Pancreas (tissue), 10 donors: Measurements from ENCODE around the gene SRD5A3. TPM values are rescaled to one million over a fixed set of nuclear protein-coding genes. Genes with fewer than 3 reads are reported as not detected.

Experiments
- ATAC-seq, 4 donors: fragments of 200-7000 bp; cut with Tn5 transposase; one replicate each; pipeline versions ENCODE4 v1.8.0 to v1.9.1; 2020; ENCODE audit warnings: mild to moderate bottlenecking in 4 of 4, moderate library complexity in 4 of 4
- DNase-seq, 6 donors: peaks; one replicate each; pipeline ENCODE4 v3.0.0-alpha.2; 2020
- FAIRE-seq: peaks from 2 replicates; lab custom pipeline; 2012; peaks lifted over from hg19 to GRCh38; lab: Jason Lieb, UNC
- H3K27ac ChIP-seq, 4 donors: fragments of 200-600 bp; sonication (generic); 1 replicate in 3 of 4; 2 replicates in 1 of 4; pipeline versions ENCODE4 v1.5.0 to v1.8.0; 2020
- H3K27me3 ChIP-seq, 4 donors: fragments of 200-600 bp; one replicate each; pipeline ENCODE4 v1.8.0; 2021
- H3K36me3 ChIP-seq, 3 donors: fragments of 200-600 bp; sonication (generic) in 1 of 3; one replicate each; pipeline versions ENCODE4 v1.5.0 to v1.8.0; 2020 to 2021
- H3K4me1 ChIP-seq, 3 donors: fragments of 200-600 bp; one replicate each; pipeline ENCODE4 v1.8.0; 2021
- H3K4me3 ChIP-seq, 4 donors: fragments of 200-600 bp; sonication (generic) in 2 of 4; one replicate each; pipeline versions ENCODE4 v1.5.0 to v1.8.0; 2020 to 2021
- H3K9me3 ChIP-seq, 4 donors: fragments of 200-600 bp; one replicate each; pipeline ENCODE4 v1.8.0; 2021
- WGBS, 2 donors: extraction: QIAGEN DNeasy Blood & Tissue Kit; methylation state at CpG; one replicate each; pipeline ENCODE4 v1.1.7; 2013; 5-methylcytosine and 5-hydroxymethylcytosine counted together
- intact Hi-C, 3 donors: fragments of 100-400 bp; cut with DNase I; formaldehyde crosslinking; loops; one replicate each; pipeline versions ENCODE4 v1.11.1 to v1.14.2; 2022
- polyA plus RNA-seq, 2 donors: library from polyadenylated mRNA; stranded (reverse); fragments of 200-250 nt; gene quantifications; one replicate each; pipeline ENCODE4 v1.2.3, GENCODE V29; 2013
- total RNA-seq, 6 donors: library from RNA; stranded (reverse); fragmentation: NEBNext Ultra II Directional in 4 of 6; extraction: Animal tissue kit (Norgen Biotek cat#: 25700) in 4 of 6; gene quantifications; one replicate each; pipeline versions ENCODE4 v1.2.1 to v1.2.4, GENCODE V29; 2021 to 2023
- TF ChIP-seq, protein P1 (sequence below), 4 donors: fragments of 200-600 bp; sonication (generic) in 3 of 4; IDR thresholded peaks; one replicate each; pipeline versions ENCODE4 v1.5.0 to v1.8.0; 2021; ENCODE audit warnings: antibody characterized with exemption in 4 of 4
- donor health status: healthy with polysubstance abuse.
- donor health status: DM: no; HTN: no; CAD: no; lungs with moderate emphysema.
- donor health status: DM: no; HTN: no; CAD: no.
- donor health status: control.
- donor health status: control.
- donor health status: Bipolar disorder and iron deficiency.
- donor health status: DM: yes; HTN: yes; CAD: no.
- donor health status: DM: no; HTN: no; CAD: no.
- donor health status: DM: no; HTN: no; CAD: no.
- donor health status: DM: yes; HTN: yes; CAD: no.

SRD5A3 gene
- total and polyA plus RNA-seq, 8 donors = 7.1 to 14.3 (median 10.0) TPM

DNA sequence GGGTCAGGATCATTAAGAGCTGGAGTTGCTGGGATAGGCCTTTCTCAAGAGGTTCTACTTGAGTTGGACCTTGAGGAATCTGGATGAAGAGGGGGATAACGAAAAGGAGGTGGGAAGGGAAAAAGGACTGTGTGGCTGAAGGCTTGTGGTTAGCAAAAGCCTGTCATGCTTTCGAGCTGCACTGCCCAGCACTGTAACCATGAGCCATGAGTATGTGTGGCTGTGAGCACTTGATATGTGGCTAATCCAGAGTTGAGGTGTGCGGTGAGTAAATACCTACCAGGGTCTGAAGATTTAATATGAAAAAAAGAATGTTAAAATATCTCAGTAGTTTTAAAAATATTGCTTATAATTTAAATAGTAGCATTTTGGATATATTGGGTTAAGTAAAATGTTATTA, 61.1 kb downstream of the SRD5A3 start:
- no peak for FAIRE-seq
- no peak for ATAC-seq

GRCh38 chr4:55407764-55408163, 61.7 kb downstream of the SRD5A3 start:
- peak; percentile 42 to 82 (median 58) for ATAC-seq
- intact Hi-C loops = no loop called here
- TF ChIP-seq, protein P1, sequence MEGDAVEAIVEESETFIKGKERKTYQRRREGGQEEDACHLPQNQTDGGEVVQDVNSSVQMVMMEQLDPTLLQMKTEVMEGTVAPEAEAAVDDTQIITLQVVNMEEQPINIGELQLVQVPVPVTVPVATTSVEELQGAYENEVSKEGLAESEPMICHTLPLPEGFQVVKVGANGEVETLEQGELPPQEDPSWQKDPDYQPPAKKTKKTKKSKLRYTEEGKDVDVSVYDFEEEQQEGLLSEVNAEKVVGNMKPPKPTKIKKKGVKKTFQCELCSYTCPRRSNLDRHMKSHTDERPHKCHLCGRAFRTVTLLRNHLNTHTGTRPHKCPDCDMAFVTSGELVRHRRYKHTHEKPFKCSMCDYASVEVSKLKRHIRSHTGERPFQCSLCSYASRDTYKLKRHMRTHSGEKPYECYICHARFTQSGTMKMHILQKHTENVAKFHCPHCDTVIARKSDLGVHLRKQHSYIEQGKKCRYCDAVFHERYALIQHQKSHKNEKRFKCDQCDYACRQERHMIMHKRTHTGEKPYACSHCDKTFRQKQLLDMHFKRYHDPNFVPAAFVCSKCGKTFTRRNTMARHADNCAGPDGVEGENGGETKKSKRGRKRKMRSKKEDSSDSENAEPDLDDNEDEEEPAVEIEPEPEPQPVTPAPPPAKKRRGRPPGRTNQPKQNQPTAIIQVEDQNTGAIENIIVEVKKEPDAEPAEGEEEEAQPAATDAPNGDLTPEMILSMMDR (IDR thresholded peaks at IDR 0.05) = no peak
- Histone ChIP-seq H3K36me3 (peaks cover 0 to 5% (median 0%) of the 10 kb centered on the region in 3 donors), H3K27me3 (no peaks in the 10 kb centered on the region), H3K9me3 (no peaks in the 10 kb centered on the region), H3K4me3 (no peak overlapping the region), H3K4me1 (peaks cover 7 to 28% (median 9%) of the 10 kb centered on the region in 3 donors), H3K27ac (no peak overlapping the region)
- no peak for DNase-seq
- 37 to 51% methylated on average over 3 of the region's 3 CpGs for WGBS, 2 donors
- FAIRE-seq = no peak

More for the DNA sequence above, 61.1 kb downstream of the SRD5A3 start:
- 78 to 92% methylated on average over 3 of the region's 3 CpGs for WGBS, 2 donors
- no peak for DNase-seq
- intact Hi-C loops = no loop called here
- TF ChIP-seq, protein P1 (IDR thresholded peaks at IDR 0.05) = no peak
- no peaks in the 10 kb centered on the region for H3K9me3 ChIP-seq
- no peaks in the 10 kb centered on the region for H3K27me3 ChIP-seq
- H3K27ac ChIP-seq = no peak overlapping the region
- peaks cover 7 to 26% (median 9%) of the 10 kb centered on the region in 3 donors for H3K4me1 ChIP-seq
- no peak overlapping the region for H3K4me3 ChIP-seq
- peaks cover 0 to 5% (median 0%) of the 10 kb centered on the region in 3 donors for H3K36me3 ChIP-seq

- Histone ChIP-seq H3K27me3 (no peaks in the 10 kb centered on the region), H3K4me1 (peaks cover 7 to 28% (median 11%) of the 10 kb centered on the region in 3 donors), H3K36me3 (no peaks in the 10 kb centered on the region), H3K27ac (peak overlapping the region in 2 of 4 donors; percentile 6 to 13), H3K9me3 (no peaks in the 10 kb centered on the region), H3K4me3 (no peak overlapping the region)
- intact Hi-C loops = no loop called here
- peak; percentile 44 to 68 (median 54) for ATAC-seq
- TF ChIP-seq, protein P1 (IDR thresholded peaks at IDR 0.05) = no peak
- FAIRE-seq = no peak
- DNase-seq = no peak
- WGBS, 2 donors = 39 to 43% methylated on average over 10 of the region's 10 CpGs
These were observed 63.6 kb downstream of the SRD5A3 start for GRCh38 chr4:55409468-55410171.

DNA sequence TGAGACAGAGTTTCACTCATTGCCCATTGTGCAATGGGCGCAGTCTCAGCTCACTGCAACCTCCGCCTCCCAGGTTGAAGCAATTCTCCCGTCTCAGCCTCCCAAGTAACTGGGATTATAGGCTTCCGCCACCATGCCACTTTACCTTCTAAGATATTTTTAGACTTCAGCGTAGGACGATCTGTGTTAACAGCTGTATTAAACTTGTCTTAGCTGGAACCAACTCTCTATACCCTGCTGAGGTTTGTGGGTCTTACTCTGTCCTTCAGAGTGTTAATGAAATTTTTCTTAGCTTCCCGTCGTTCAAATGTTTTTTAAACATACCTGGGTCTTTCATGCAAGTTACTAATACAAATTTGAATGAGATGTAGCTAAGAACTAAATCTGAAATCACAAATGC, 64.4 kb downstream of the SRD5A3 start:
- no peak for ATAC-seq
- FAIRE-seq = no peak
- no peak for DNase-seq
- Histone ChIP-seq H3K9me3 (no peaks in the 10 kb centered on the region), H3K27ac (no peak overlapping the region), H3K27me3 (no peaks in the 10 kb centered on the region), H3K36me3 (peaks cover 0 to 2% (median 0%) of the 10 kb centered on the region in 3 donors), H3K4me3 (no peak overlapping the region), H3K4me1 (peaks cover 7 to 28% (median 16%) of the 10 kb centered on the region in 3 donors)
- intact Hi-C loops = no loop called here
- 78 to 87% methylated on average over 8 of the region's 8 CpGs for WGBS, 2 donors
- TF ChIP-seq, protein P1 (IDR thresholded peaks at IDR 0.05) = no peak

DNA sequence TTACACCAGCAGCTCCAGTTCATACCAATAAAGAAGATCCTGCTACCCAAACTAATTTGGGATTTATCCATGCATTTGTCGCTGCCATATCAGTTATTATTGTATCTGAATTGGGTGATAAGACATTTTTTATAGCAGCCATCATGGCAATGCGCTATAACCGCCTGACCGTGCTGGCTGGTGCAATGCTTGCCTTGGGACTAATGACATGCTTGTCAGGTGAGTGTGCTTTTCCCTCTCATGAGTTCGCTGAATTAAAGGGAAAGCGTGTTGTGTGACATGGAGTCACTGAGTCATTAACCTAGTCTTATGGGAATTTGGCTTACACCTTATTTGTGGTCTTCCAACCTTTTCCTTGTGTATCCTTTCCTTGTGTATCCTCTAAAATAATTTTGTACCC, 65.6 kb downstream of the SRD5A3 start:
- TF ChIP-seq, protein P1 (IDR thresholded peaks at IDR 0.05) = no peak
- peak; percentile 42 to 63 (median 50) for ATAC-seq
- DNase-seq = peak in 1 of 6 donors; percentile 20
- WGBS, 2 donors = 54 to 56% methylated on average over 6 of the region's 6 CpGs
- no peak overlapping the region for H3K27ac ChIP-seq
- intact Hi-C loops = no loop called here
- no peaks in the 10 kb centered on the region for H3K27me3 ChIP-seq
- H3K4me1 ChIP-seq = peaks cover 7 to 28% (median 16%) of the 10 kb centered on the region in 3 donors
- no peaks in the 10 kb centered on the region for H3K9me3 ChIP-seq
- H3K4me3 ChIP-seq = no peak overlapping the region
- H3K36me3 ChIP-seq = peaks cover 0 to 12% (median 0%) of the 10 kb centered on the region in 3 donors
- no peak for FAIRE-seq
